KBM-7 (cell line): ENCODE results near the gene RNF10.
"Not testable (repeated sequence)": the region's sequence is repeated elsewhere in the genome, so short reads cannot be mapped to it uniquely, and the experiment has no call there.

Experiments used
- DNase-seq: peaks from one replicate; pipeline ENCODE4 v3.0.0-alpha.2; 2015
- in situ Hi-C: fragments of 300-500 bp; cut with MboI; formaldehyde crosslinking; loops from 2 replicates; pipeline ENCODE4 v1.14.3; 2020; ENCODE audit warnings: low sequenced_read_pairs, low pct_unique_long_range_greater_than_20kb, mixed read lengths

The RNF10 gene

DNA sequence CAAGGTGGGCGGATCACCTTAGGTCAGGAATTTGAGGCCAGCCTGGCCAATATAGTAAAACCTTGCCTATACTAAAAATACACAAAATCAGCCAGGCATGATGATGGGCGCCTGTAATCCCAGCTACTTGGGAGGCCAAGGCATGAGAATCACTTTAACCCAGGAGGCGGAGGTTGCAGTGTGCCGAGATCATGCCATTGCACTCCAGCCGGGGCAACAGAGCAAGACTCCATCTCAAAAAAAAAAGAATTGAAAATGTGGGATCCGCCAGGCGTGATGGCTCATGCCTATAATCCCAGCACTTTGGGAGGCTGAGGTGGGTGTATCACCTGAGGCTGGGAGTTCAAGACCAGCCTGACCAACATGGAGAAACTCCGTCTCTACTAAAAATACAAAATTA lies 14.8 kb upstream of the RNF10 start:
- DNase-seq, in situ Hi-C loops: not testable (repeated sequence)

DNA sequence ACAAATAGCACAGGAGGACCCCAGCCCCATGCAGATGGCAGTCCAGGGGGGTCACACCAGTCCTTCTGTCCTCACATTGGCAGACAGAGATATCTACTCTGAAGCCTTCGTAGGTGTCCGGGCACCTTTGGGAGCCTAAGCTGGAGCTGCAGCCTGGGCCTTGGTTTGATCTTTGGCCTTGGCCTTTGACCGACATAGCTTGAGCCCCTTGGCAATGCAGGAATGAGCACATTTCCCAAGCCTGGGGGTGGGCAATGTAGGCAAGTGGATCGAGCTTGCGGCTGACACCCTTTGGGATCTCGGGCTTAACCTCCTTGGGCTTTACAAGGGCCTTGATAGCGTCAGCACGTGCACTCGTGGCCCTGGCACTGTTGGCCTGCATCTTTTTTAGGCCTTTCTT lies 11.6 kb upstream of the RNF10 start:
- no peak for DNase-seq
- in situ Hi-C loops: no loop called here

DNA sequence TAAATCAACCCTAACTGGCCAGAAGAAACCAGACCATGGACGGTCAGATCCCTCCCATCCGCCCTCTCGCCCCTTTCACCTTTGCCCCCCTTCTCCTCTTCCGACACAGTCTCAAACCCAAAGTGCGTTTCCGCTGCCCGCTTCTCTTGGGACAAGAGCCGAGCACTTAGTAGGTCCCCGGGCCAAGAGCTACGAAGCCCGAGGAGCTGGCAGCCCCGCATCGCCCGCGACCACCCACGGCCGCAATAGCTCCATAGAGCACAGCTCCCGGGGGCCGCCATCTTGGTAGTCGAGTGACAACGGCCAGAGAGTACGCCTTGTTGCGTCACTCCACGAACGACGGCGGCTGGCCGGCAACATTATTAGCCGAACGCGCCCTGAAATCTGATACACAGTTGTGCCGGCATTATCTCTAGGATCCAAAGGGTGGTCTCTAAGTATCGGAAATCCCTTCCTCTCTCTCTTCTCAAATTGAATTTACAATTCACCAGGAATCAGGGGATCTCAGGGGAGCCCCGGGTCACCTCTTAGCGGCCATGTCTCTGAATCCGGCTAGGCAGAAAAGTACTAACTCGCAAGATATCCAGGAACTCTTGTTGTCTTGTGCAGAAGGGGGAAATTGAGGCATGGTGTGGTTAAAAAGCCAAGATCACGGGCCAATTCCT lies 5.2 kb upstream of the RNF10 start, which contains the start of gene COQ5:
COQ5 (minus strand) TSS at position 298 of the 665 bp plus-strand sequence; CDS start at position 281, 17 bp downstream.
- in situ Hi-C loops: no loop called here
- DNase-seq: peak; percentile 84

DNA sequence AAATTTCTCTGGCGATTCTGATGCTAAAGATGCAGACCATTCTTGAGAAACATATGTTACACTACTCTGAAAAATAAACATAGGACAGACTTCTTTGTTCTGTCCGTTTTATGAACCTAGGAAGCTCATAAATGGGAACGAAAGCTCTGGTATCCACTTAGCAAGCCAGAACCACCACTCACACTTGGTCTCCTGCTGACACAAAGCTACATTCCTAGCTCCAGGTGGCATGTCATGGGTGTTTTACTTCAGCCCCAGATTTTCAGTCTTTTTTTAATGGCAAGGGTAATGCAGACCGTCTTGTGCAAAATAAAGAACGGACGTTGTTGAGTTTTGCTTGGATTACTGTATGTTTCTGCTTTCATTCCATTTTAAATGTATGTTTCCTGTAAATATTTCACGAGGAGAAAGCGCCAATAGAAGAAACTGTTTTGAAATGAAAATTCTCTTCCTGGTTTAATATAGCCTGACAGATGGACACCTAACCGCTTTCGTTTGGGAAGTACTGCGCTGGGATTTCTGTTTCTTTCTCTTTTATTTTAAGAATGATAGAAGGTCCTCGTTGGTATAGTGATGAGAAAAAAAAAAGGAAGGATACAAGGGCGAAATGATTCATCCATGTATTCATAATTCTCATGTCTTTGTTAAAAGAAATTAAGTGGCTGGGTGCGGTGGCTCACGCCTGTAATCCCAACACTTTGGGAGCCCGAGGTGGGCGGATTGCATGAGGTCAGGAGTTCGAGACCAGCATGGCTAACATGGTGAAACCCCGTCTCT lies 4.3 kb upstream of the RNF10 start:
- no peak for DNase-seq
- in situ Hi-C loops: no loop called here

DNA sequence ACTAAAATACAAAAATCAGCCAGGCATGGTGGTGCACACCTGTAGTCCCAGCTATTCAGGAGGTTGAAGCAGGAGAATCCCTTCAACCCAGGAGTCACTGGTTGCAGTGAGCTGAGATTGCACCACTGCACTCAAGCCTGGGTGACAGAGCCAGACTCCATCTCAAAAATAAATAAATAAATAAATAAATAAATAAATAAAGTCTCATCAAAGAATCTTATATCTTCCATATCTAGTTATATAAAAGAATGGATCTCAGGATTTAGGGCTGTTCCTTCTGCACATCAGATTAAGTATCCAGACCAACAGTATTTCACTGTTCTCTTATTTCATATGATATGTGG lies 3.8 kb upstream of the RNF10 start:
- in situ Hi-C loops, DNase-seq: not testable (repeated sequence)

DNA sequence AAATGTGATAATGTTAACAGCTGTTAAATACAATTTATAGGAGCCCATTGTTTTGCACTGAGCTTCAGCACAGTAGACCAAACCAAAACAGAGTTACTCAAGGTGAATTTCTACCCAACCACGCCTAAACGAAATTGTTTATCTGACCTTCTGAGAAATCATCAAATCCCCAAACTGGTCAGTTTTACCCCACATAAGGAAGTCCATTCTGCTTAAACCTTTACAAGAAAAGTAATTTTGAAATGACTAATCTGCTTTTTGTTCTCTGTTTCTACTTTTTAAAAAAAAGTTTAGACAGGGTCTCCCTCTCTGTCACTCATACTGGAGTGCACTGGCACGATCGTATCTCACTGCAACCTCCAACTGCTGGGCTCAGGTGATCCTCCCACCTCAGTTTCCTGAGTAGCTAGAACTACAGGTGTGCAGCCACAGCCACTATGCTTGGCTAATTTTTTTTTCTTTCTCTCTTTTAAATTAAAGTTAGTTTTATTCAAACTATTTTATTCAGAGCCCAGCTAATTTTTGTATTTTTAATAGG lies 1.4 kb upstream of the RNF10 start:
- no peak for DNase-seq
- in situ Hi-C loops: no loop called here

DNA sequence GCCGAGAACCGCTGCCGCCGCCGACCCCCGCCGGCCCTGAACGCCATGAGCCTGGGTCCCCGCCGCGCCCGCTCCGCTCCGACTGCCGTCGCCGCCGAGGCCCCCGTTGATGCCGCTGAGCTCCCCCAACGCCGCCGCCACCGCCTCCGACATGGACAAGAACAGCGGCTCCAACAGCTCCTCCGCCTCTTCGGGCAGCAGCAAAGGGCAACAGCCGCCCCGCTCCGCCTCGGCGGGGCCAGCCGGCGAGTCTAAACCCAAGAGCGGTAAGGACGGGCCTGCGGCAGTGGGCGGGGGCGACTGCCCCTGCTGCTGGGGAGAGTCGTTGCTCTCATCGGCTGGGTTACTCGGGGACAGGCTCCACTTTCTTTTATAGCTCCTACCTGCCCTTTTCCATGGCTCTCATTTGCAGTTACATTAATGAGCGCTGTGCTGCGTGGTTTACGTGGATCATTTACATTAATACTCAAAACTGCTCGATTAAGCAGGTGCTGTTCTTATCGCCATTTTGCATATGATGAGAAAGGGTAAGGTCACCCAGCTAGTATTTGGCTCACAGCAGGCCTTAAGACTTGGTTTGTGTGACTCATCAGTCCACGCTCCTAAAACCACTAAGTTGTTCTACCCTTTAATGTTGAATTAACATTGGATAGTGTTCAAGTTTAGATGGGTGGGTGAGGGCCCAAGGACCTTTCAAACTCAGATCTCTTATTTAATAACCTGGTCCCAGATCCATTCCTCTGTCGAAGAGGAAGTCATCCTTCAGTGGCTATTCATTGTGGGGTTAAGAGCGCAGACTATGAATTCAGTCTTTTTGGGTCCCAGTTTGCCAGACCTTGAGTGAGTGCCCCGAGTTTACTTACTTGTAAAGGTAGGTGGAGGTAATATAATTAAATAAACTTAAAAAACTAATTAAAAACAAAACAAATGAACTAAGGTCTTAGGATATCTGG lies 823 bp downstream of the RNF10 start:
- peak; percentile 66 for DNase-seq
- in situ Hi-C loops: no loop called here

DNA sequence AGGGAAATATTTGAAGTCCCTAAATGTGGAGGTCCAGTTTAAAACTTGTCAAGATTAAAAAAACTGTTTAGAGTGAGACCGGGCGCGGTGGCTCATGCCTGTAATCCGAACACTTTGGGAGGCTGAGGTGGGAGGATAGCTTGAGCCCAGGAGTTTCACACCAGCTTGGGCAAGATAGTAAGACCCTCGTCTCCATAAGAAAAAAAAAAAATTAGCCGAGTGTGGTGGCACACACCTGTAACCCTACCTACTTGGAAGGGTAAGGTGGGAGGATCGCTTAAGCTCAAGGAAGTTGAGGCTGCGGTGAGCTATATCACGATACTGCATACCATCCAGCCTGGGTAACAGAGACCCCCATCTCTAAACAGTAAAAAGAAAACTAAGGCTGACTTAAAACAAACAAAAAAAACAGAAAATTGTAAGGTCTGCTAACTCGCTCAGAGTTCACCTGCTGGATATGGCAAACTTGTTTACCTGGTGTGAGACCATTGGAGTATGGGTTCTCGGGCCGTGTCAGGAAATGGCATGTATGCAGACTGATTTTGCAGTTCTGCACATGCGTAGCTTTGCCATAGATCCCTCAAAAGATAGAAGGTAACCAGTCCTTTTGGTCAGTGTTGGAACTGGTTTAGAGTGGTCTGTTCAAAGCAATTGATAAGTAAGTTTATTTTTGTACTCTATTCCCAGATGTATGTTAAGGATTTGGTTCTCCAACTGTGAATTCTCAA lies 2.1 kb downstream of the RNF10 start:
- in situ Hi-C loops: no loop called here
- no peak for DNase-seq

DNA sequence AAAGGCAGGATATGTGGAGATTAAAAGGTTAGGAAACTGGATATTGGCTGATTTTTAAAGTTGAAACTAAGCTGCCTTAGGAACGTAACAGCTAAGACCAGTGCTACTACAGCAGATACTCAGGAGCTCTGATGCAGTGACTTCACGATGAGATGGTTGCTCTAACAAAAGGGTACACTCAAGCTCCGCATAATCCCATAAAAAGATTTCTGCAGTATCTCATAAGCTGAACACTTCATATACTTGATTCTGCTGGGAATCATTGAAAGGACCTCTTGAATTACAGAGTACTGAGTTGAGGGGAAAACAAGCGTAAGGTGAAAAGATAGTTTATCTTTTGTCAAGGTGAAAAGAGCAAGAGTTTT lies 3.7 kb downstream of the RNF10 start:
- in situ Hi-C loops: no loop called here
- DNase-seq: no peak

DNA sequence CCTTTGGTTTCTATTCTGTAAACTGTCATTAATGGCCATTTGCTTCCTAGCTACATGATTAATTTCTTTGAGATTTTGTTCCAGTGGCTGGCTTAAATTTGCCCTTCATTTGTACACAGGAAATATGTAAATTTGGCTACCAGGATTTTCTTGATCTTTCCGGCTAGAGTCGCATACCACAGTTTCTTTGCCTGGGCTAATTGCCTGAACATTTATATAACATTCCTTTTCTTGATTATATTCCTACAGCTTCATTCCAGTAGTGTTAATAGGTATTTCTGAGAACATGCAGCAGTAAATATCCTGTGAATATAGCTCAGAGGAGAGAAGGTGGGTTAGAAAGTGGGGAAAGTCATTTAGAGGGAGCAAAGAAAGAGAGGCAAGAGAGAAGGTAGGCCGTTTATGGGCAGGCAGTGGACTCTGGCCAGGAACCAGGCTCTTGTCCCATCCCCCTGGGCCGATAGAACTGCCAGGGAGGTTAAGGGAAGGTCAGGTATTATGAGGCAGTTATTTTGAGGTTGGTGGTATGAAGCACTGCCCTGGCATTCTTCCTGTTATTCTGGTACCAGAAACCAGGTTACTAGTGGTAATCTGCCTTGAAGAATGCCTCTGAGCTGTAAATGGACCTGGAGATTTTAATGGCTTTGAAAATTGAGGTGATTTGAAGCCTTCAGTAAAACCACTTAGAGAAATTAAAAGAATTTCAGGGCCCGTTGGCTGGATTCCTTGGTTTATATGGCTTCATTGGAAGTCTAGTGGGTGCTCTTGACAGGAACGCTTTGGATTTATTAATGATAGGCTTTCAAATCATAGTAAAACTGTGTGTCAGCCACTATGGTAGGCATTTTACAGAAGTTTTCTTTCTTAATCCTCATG lies 4.4 kb downstream of the RNF10 start:
- in situ Hi-C loops: no loop called here
- peak; percentile 38 for DNase-seq

DNA sequence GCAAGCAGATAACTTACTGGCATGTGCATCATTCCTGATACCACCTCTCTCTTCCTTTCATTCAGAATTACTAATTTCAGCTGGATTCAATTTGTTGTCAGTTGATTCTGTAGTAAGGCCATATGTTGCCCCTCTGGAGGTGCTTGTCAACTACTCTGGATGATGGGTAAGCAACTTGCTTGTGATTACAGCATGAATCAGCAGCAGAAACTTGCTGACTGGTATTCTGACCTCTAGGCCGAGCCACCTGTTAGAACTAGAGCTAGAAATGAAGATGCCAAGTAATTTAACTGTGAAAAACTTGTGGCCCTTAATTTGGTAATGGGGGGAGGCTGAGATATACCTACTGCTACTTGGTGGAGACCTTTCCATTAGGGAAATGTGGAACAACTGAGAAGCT lies 5.1 kb downstream of the RNF10 start:
- DNase-seq: no peak
- in situ Hi-C loops: no loop called here

DNA sequence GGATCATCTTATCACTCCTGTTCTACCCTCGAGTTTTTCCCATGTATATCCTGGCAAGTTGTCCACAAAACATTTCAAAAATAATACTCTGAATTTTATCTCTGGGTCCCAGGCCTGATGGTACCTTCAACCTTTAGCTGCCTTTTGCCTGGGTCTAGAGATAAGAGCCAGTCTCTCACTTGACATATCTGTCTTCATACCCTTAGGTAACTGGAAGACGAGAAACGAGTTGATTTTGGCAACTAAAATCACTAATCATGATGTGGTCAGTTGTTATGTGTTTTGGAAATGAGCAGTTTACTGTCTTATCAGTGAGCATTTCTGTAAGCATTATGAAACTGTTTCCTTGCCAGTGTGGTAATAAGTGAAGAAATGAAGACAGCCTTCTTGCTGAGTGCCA lies 6.3 kb downstream of the RNF10 start:
- in situ Hi-C loops: no loop called here
- DNase-seq: no peak

DNA sequence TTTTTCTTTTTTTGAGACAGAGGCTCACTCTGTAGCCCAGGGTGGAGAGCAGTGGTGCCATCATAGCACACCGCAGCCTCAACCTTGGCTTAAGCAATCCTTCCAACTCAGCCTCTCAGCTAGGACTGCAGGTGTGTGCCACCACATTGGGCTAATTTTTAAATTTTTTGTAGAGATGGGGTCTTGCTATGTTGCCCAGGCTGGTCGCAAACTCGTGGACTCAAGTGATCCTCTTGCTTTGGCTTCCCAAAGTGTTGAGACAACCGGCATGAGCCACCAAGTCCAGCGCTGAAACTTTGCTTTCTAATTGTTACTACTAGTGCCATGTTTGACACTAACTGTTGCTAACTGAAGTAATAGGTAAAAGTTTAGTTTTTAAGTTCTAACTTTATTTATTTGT lies 8.0 kb downstream of the RNF10 start:
- in situ Hi-C loops: no loop called here

DNA sequence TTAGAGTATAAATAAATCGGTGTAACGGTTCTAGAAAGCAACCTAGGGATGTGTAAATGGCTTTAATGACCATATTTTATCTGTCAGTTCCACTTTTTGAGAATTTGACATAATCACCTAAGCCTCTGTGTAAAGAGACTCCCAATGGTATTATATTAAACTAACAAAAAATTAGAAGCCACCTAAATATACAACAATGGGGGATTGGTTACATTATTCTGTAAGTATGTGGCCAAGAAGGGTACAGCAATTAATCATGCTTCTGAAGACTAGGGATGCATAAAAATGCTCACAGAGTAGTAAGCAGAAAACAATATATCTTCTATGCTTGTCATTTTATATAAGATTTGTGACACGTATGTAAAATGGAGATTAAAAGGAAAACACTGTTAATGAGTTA lies 10.5 kb downstream of the RNF10 start:
- no peak for DNase-seq
- in situ Hi-C loops: no loop called here

More for the DNA sequence above, 8.0 kb downstream of the RNF10 start:
- DNase-seq: no peak

DNA sequence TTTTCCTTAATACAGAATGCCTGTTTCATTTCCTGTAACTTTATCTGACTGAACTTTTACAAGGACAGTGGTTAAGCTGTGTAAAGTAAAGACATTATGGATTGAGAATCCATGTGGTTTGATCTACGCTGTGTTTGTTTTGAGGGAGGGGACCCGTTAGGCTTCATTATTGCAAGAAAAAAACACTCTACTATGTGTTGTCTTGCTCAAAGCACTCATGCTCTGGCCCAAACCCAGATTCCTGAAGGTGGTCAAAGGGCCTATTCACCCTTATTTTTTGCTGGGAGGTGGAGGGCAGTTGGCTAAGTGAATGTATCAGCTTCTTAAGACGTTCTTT lies 11.9 kb downstream of the RNF10 start:
- no peak for DNase-seq
- in situ Hi-C loops: no loop called here

DNA sequence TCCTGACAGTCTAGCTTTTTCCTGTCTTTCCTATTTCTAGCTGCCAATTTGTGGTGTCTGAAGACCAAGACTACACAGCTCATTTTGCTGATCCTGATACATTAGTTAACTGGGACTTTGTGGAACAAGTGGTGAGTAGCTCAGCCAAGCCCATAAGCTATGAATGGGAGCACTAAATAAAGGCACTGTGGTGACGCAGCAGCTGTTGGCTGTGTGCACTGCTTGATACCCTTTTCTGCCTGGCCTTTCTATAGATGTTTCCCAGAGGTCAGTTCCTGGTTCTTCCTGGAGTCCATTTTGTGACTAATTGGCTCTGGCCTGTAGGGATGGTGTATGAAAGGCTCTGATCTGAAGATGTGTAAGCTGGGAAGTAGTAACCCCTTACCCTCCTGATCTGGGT lies 20.5 kb downstream of the RNF10 start:
- no peak for DNase-seq
- in situ Hi-C loops: no loop called here

DNA sequence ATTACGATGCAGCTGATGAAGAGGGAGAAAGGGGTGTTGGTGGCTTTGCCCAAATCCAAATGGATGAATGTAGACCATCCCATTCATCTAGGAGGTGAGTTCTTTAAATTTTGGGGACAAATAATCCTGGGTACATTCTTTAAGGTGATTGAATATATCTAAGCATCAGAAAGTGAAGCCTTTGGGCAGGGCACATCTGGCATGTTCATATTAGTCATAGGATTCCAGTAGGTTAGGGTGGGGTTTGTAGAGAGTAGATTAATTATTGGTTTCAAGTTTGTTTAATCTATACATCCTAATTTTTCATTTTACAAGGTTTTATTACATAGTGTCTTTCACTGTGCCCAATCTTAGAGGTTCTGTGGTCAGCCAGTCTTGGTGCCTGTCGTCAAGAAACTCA lies 23.4 kb downstream of the RNF10 start:
- DNase-seq: no peak
- in situ Hi-C loops: no loop called here

DNA sequence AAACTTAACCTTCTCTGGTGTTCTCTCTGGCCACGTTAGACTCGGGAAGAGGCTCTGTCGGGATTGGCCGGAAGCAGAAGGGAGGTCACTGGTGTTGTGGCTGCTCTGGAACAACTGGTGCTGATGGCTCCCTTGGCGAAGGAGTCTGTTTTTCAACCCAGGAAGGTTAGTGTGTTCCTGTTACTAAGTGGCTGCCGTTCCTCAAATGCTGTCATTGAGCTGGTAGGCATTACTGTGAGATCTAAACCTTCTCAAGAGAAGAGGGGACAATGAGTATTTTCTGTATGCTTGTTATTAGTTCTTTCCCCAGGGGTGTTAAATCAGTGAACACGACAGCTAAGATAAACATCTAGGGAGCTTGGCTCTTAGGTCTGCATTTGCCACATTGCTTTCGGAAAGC lies 28.8 kb downstream of the RNF10 start:
- DNase-seq: no peak
- in situ Hi-C loops: no loop called here
